GM04503 (cell line): ENCODE data around the gene SLC22A12.

ENCODE experiments used
- DNase-seq: peaks from one replicate; pipeline ENCODE4 v3.0.0-alpha.2; 2012; ENCODE audit warnings: low read depth

SLC22A12 gene

DNA sequence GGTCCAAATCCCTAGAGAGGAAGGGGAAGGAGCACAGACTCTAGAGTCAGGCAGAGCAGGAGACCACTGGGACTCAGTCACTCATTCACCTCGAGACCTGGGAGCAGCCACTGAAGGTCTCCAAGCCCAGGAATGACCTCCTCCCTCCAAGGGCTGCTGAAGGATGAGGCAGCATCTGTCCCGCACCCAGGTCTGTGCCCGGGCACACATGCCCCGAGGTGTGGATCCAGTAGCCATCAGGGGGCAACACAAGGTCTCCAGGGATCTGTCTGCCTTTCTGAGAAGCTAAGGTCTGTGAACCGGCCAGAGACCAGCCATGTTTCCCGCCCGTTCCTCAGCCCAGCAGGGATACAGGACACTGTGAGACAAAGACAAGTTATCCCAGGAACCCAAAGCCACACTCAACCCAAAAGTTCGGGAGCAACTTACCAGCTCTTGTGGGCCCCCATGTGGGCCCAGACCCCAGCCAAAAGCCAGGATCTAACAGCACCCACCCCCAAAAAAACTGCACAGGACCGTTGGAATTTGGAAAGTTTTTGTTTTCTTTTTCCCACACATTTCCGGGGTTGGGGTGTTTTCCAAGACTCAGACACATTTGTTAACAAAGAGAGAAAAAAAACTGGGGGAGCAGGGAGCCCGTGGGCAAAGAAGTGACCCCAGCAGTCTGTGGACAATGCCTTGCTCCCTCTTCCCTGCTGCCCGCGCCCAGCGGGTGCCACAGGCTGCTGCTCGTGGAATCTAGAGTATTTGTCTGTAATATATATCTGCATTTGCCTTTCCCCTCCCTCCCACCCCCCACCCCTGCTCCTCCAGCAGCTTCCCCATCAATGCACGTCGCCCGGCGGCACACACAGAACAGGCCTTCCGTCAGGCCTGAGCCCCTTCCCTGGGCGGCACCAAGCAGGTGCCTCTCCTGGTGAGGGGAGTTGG is 14.9 kb downstream of the SLC22A12 start:
- DNase-seq: no peak

GRCh38 chr11:64606796-64607380 is 15.9 kb downstream of the SLC22A12 start:
- DNase-seq: no peak

DNA sequence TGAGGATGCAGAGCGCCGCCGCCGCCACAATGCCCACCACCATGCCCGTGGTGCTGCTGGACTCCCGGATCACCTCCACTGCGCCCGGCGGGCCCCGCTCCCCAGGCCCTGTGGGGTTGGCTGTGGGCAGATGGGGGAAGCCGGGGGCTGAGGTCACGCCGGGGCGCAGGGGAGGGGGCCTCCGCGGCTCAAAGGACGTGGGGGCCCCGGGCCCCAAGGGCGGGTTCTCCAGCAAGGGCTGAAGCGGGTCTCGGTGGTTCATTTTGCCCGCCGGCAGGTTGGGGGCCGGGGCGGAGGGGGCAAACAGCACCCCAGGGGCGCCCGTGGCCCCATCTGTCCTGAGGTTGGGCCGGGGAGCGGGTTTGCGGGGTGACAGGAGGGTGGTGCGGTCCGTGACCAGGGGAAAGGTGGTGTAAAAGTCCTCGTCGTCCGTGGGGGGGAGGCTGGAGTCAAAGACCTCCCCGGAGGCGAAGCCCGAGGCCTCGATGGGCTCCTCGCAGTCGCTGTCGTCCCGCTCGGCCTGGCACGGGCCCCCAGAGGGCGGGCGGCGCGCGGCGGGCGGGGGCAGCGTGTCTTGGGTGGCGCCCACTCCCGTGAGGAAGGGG is 16.5 kb downstream of the SLC22A12 start:
- DNase-seq: no peak

DNA sequence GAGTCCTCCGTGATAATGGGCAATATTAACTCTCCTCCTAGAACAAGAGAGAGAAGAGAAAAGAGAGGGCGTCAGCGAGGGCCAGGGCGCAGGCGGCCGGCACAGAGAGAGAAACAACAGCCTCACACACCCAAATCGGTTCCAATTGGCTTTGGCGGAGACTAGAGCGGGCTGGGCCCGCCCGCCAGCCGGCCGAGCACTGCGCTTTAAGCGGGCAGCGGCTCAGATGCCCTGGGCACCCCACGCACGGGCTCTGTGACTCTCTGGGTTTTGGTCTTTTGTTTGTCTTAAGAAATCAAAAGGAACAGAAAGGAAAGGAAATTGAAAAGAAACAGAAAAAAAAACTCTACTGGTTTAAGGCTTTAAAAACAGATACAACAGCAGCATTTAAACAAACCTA is 17.0 kb downstream of the SLC22A12 start:
- no peak for DNase-seq

DNA sequence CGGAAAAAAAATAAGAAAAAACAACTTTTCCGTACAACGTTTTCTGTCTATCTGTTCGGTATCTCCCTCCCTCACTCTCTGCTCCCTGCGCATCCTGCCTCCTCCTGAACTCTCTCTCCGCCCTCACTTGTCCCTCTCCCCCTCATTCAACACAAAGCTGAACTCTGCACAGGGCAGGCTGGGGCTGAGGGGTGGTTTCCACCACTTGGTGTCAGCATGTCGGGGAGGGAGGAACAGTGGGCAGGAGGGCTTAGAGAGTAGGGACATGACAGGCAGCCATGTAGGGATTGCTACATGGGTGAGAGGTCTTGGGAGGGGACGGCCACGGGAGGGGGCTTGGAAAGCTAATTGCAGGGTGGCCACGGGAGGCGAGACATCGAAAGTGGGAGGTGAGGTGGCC is 17.6 kb downstream of the SLC22A12 start:
- DNase-seq: no peak

GRCh38 chr11:64609436-64610047 is 18.5 kb downstream of the SLC22A12 start:
- no peak for DNase-seq

DNA sequence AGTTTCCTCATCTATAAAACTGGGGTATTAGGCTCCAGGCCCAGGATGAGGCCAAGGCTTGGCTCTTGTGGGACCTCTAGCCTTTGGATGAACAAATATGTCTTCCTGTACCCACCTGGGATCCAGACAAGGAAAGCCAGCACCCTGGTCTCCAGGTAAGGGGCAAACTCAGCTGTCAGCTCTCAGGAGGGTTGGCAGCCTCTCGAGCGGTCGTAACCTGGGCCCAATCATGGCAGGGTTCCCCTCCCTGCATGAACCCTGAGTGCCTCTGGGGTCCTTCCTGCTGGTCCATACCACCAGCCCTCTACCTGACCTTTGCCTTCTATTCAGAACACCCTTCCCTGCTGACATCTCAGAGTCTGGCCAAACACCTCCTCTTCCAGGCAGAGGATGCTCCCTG is 19.6 kb downstream of the SLC22A12 start:
- DNase-seq: no peak

DNA sequence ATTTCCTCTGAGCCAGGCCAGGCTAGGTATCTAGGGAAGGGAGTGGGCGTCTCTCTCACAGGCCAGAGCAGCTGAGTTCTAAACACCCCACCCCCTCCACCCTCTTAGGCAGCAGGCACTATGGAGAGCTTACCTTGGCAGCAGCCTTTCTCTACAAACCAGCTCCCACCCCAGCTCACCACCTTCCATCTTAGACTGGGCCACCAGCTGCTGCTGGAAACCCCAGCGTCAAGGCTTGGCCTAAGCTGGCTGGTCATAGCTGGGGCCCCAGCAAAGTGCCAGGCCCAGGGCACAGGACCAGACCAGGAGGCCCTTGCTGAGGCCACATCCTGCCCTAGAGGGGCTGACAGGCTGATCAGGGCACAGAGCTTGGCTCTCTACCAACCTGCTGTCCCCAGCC is 20.2 kb downstream of the SLC22A12 start:
- no peak for DNase-seq

- DNase-seq: no peak
These were observed 21.0 kb downstream of the SLC22A12 start for GRCh38 chr11:64611869-64612646.

DNA sequence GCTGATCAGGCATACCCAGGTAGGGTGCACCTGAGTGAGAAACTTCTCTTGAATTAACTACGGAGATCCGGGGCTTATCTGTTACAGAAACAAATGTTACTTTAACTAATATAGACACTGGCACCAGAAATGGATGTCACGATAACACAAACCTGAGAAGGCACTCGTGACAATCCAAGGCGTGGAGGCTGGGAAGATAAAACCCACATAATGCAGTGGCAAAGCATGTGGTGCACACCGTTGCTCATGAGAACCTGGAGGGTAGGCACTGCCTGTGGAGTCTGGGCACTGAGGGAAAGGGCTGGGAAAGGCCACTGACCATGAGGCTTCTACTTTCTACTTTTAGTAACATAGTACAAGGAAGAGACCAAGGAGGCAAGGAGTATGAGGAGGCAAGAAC is 22.6 kb downstream of the SLC22A12 start:
- DNase-seq: no peak

DNA sequence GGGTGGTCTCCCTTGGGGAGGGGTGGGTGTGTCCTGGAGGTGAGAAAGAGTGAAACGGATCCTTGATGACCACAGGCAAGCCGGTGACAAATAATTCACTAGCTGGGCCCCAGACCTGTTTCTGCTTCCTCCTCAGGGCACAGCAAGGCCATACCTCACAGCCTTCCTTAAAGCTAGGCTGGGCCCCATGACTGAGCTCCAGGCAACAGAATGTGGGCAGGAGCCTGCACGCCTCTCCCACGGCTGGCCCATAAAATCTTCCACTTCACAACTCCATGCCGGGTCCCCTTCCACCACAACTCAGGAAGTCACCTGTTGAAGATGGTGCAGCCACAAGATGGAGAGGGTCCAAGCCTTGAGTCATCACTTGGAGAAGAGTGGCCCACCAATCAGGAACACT is 23.9 kb downstream of the SLC22A12 start:
- DNase-seq: no peak

GRCh38 chr11:64616817-64617216 is 25.8 kb downstream of the SLC22A12 start:
- no peak for DNase-seq

DNA sequence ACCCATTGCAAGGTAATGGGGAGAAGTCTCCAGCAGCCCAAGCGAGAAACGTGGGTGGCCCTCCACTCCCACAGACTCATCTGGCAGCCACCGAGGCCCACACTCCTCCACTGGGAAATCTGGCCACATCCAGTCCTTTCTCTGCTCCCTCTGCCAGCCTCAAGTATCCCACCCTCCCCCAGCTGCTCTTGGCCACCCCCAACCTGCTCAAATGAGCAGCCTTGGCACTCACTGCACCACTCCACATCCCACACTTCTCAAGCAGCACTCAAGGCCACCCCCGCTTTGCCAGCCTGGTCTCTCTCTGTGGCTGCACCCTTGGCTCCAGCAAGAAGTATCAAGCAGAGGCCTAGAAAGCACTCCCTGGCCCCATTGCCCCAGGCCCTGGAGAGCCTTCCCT is 28.2 kb downstream of the SLC22A12 start:
- no peak for DNase-seq

- no peak for DNase-seq
These were observed 28.9 kb downstream of the SLC22A12 start for GRCh38 chr11:64619811-64620380.

DNA sequence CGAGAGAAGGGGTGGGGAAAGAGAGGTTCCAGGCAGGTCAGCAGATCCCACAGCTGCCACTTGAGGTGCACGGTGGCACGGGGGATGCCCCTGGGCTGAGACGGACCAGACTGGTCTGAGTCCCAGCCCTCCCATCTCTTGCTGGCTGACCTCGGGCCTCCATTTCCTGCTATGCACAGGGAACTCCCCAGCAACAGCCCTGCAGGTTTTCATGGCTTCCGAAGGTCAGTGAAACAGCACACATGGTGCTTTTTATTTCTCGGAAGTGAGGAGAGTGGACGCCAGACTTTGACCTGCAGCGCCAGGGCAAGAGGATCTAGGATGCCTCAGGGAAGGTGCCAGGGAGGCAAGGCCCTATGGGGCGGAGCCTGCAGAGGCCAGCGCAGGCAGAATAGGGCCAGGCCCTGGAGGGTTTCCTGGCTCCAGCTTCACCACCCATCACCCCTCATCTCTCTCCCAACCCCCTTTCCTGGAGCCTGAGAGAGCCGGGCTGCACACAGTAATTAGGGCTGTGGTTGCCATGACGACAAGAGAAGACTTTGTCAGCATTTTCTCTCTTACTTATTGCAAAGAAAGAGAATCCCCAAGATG is 29.5 kb downstream of the SLC22A12 start:
- DNase-seq: no peak

DNA sequence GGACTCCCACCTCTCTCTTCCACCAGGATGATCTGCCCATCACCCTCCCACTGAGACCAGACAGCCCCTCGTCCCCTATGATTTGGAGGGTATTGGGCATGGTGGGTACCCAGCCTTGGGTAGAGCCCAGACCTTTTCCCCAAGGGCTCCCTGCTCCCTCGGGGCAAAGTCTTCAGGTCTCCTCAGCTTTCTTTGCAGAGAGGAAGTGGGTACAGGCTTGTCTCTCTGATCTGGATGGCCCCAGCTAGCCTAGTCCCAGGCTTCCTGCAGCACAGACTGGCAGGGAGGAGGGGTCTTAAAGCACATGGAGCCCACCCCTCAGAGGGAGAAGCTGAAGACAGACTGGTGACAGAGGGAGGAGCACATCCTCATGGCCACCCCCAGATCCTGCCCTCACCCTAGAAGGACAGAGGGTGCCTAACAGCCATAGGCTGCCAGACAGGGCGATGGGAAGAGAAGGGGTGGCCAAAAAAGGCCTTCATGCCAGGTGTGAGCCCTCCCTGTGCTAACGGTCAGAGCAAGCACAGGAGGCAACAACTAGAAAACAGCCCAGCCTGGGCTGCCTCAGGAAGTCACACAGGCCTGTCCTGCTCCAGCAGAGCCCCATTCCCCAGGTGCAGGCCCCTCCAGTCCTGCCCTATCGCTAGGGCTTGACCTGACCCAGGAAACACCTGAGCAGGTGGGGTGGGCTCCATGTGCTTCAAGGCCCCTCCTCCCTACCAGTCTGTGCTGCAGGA is 30.4 kb downstream of the SLC22A12 start:
- no peak for DNase-seq

- no peak for DNase-seq
These were observed 31.7 kb downstream of the SLC22A12 start for GRCh38 chr11:64622681-64623080.

GRCh38 chr11:64624883-64625481 is 34.0 kb downstream of the SLC22A12 start:
- no peak for DNase-seq

- no peak for DNase-seq
These were observed 35.6 kb downstream of the SLC22A12 start for GRCh38 chr11:64626637-64627036.

DNA sequence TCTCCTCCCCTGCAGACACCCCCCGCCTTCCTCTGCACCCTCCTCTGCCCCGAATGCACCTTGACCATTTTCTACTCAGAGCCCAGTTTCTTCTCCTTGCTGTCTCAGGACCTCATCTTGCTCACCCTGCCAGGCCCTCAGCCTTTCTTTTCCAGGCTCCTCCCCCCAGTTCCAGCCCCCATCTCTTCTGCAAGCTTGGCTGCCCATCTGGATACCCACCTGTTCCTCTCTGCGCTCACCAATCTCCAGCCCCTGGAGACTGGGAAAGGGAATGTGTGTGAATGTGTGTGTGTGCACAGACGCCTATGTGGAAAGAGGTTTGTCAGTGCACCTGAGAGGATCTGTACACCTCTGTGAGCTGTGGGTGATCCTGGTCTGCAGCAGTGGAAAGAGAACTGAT is 36.4 kb downstream of the SLC22A12 start:
- no peak for DNase-seq
